H9 (cell line): ENCODE data around the gene NRGN. TPM values are rescaled to one million over a fixed set of nuclear protein-coding genes. Genes with fewer than 3 reads are reported as not detected.
A peak's percentile ranks its signal among the peaks of the same experiment; 100 is the strongest.

ENCODE experiments used
- DNase-seq: peaks from one replicate; pipeline ENCODE4 v3.0.0-alpha.2; 2017
- H2AFZ ChIP-seq: one replicate; pipeline ENCODE4 v1.6.1; 2013; ENCODE audit warnings: mild to moderate bottlenecking, low read length, control low read depth, moderate library complexity
- H2AK5ac ChIP-seq: 2 replicates; pipeline ENCODE4 v1.6.1; 2013; ENCODE audit warnings: low read length, control low read depth, mixed read lengths; ENCODE audit not compliant: insufficient read length
- H2BK120ac ChIP-seq: one replicate; pipeline ENCODE4 v1.6.1; 2013; ENCODE audit warnings: low read depth, mild to moderate bottlenecking, low read length, control low read depth, inconsistent platforms; ENCODE audit not compliant: poor library complexity, severe bottlenecking
- H2BK12ac ChIP-seq: 2 replicates; pipeline ENCODE4 v1.6.1; 2013; ENCODE audit warnings: low read length, control low read depth, mixed read lengths, low read depth; ENCODE audit not compliant: insufficient read length
- H2BK15ac ChIP-seq: 2 replicates; pipeline ENCODE4 v1.6.1; 2013; ENCODE audit warnings: low read depth, low read length, control low read depth
- H2BK20ac ChIP-seq: one replicate; pipeline ENCODE4 v1.6.1; 2013; ENCODE audit warnings: low read depth, mild to moderate bottlenecking, low read length, control low read depth, inconsistent platforms; ENCODE audit not compliant: poor library complexity, severe bottlenecking
- H2BK5ac ChIP-seq: 2 replicates; pipeline ENCODE4 v1.6.1; 2013; ENCODE audit warnings: low read length, control low read depth, mixed read lengths; ENCODE audit not compliant: insufficient read length
- H3K14ac ChIP-seq: 2 replicates; pipeline ENCODE4 v1.6.1; 2013; ENCODE audit warnings: low read length, control low read depth; ENCODE audit not compliant: insufficient read depth
- H3K18ac ChIP-seq: 2 replicates; pipeline ENCODE4 v1.6.1; 2013; ENCODE audit warnings: low read depth, mild to moderate bottlenecking, mixed read lengths, low read length, control low read depth; ENCODE audit not compliant: insufficient read length
- H3K23ac ChIP-seq: 2 replicates; pipeline ENCODE4 v1.6.1; 2013; ENCODE audit warnings: low read length, control low read depth, mixed read lengths, low read depth; ENCODE audit not compliant: insufficient read length
- H3K23me2 ChIP-seq: 2 replicates; pipeline ENCODE4 v1.6.1; 2013; ENCODE audit warnings: low read depth, mild to moderate bottlenecking, mixed read lengths, low read length, control low read depth; ENCODE audit not compliant: insufficient read length, poor library complexity, severe bottlenecking
- H3K27ac ChIP-seq: 2 replicates; pipeline ENCODE4 v1.5.1; 2013; ENCODE audit warnings: low read length, control low read depth, mixed read lengths, low read depth; ENCODE audit not compliant: insufficient read length
- H3K27me3 ChIP-seq: 2 replicates; pipeline ENCODE4 v1.6.1; 2013; ENCODE audit warnings: low read length, control low read depth, inconsistent platforms; ENCODE audit not compliant: insufficient read depth
- H3K4ac ChIP-seq: 2 replicates; pipeline ENCODE4 v1.6.1; 2013; ENCODE audit warnings: low read depth, mild to moderate bottlenecking, control low read depth, inconsistent platforms, low read length, moderate library complexity
- H3K4me1 ChIP-seq: 2 replicates; pipeline ENCODE4 v1.6.1; 2013; ENCODE audit warnings: low read length, control low read depth, inconsistent platforms; ENCODE audit not compliant: insufficient read depth
- H3K4me2 ChIP-seq: 2 replicates; pipeline ENCODE4 v1.6.1; 2013; ENCODE audit warnings: low read length, control low read depth, mixed read lengths; ENCODE audit not compliant: insufficient read length, insufficient read depth
- H3K56ac ChIP-seq: 2 replicates; pipeline ENCODE4 v1.6.1; 2013; ENCODE audit warnings: low read depth, mild to moderate bottlenecking, mixed read lengths, low read length, control low read depth; ENCODE audit not compliant: insufficient read length
- H3K79me1 ChIP-seq: 2 replicates; pipeline ENCODE4 v1.6.1; 2013; ENCODE audit warnings: low read depth, mild to moderate bottlenecking, moderate library complexity, low read length, control low read depth, inconsistent platforms; ENCODE audit not compliant: insufficient read depth, poor library complexity, severe bottlenecking
- H3K79me2 ChIP-seq: 2 replicates; pipeline ENCODE4 v1.6.1; 2013; ENCODE audit warnings: low read length, control low read depth, inconsistent platforms; ENCODE audit not compliant: insufficient read depth
- H3K9ac ChIP-seq: 2 replicates; pipeline ENCODE4 v1.6.1; 2013; ENCODE audit warnings: low read length, control low read depth, mixed read lengths; ENCODE audit not compliant: insufficient read length; ENCODE audit errors: extremely low read depth
- H3K9me3 ChIP-seq: one replicate; pipeline ENCODE4 v1.6.1; 2013; ENCODE audit warnings: low read depth, low read length, inconsistent platforms; ENCODE audit not compliant: control insufficient read depth
- H3T11ph ChIP-seq: one replicate; pipeline ENCODE4 v1.6.1; 2013; ENCODE audit warnings: mild to moderate bottlenecking, low read length, control low read depth, inconsistent platforms
- H4K20me1 ChIP-seq: one replicate; pipeline ENCODE4 v1.6.1; 2013; ENCODE audit not compliant: control insufficient read depth, insufficient read length, insufficient read depth
- H4K5ac ChIP-seq: 2 replicates; pipeline ENCODE4 v1.6.1; 2013; ENCODE audit warnings: low read depth, mild to moderate bottlenecking, mixed read lengths, low read length, control low read depth; ENCODE audit not compliant: insufficient read length
- H4K8ac ChIP-seq: replicated peaks from 2 replicates; pipeline ENCODE4 v1.6.1; 2013; ENCODE audit warnings: low read length, control low read depth, mixed read lengths, low read depth; ENCODE audit not compliant: insufficient read length
- H4K91ac ChIP-seq: 2 replicates; pipeline ENCODE4 v1.6.1; 2013; ENCODE audit warnings: low read depth, mild to moderate bottlenecking, moderate library complexity, mixed read lengths, low read length, control low read depth; ENCODE audit not compliant: insufficient read length
- H3K27ac Mint-ChIP-seq, 3 experiments: 2 replicates in 2 of 3; 3 replicates in 1 of 3; pipeline ENCODE4 v1.8.0; 2020 to 2021; ENCODE audit warnings: mixed read lengths in 3 of 3, mild to moderate bottlenecking in 1 of 3, moderate library complexity in 1 of 3
- H3K27me3 Mint-ChIP-seq: 2 replicates; pipeline ENCODE4 v1.8.0; 2021; ENCODE audit warnings: low read depth, mild to moderate bottlenecking, moderate library complexity, mixed read lengths
- H3K36me3 Mint-ChIP-seq, 3 experiments: 2 replicates in 2 of 3; 3 replicates in 1 of 3; pipeline ENCODE4 v1.8.0; 2020 to 2021; ENCODE audit warnings: low read depth in 3 of 3, mixed read lengths in 3 of 3; ENCODE audit not compliant: insufficient read depth in 1 of 3
- H3K4me1 Mint-ChIP-seq, 2 experiments: 2 replicates each; pipeline ENCODE4 v1.8.0; 2020; ENCODE audit warnings: mixed read lengths in 2 of 2
- H3K4me3 Mint-ChIP-seq, 2 experiments: 2 replicates in 1 of 2; 3 replicates in 1 of 2; pipeline ENCODE4 v1.8.0; 2020 to 2021; ENCODE audit warnings: mild to moderate bottlenecking in 2 of 2, mixed read lengths in 2 of 2, moderate library complexity in 1 of 2
- H3K9me3 Mint-ChIP-seq, 2 experiments: 2 replicates in 1 of 2; 3 replicates in 1 of 2; pipeline ENCODE4 v1.8.0; 2020; ENCODE audit warnings: mild to moderate bottlenecking in 2 of 2, mixed read lengths in 2 of 2, moderate library complexity in 1 of 2
- CTCF ChIP-seq: fragments of 200-600 bp; sonication (generic); conservative IDR thresholded peaks from 3 replicates; pipeline ENCODE4 v1.8.0; 2021; ENCODE audit warnings: antibody characterized with exemption, mild to moderate bottlenecking
- WGBS: extraction: QIAGEN DNeasy Blood & Tissue Kit; methylation state at CpG from one replicate; pipeline ENCODE4 v1.1.7; 2013; ENCODE audit warnings: missing lambda C conversion rate, low lambda C conversion rate, mixed read lengths; ENCODE audit not compliant: insufficient read length; ENCODE audit errors: extremely low coverage; 5-methylcytosine and 5-hydroxymethylcytosine counted together
- total RNA-seq: library from RNA; stranded (reverse); gene quantifications from 2 replicates; pipeline ENCODE4 v1.2.1, GENCODE V29; 2021

NRGN gene
- total RNA-seq, 1 experiment from 2014 or later, result 6.4 TPM

DNA sequence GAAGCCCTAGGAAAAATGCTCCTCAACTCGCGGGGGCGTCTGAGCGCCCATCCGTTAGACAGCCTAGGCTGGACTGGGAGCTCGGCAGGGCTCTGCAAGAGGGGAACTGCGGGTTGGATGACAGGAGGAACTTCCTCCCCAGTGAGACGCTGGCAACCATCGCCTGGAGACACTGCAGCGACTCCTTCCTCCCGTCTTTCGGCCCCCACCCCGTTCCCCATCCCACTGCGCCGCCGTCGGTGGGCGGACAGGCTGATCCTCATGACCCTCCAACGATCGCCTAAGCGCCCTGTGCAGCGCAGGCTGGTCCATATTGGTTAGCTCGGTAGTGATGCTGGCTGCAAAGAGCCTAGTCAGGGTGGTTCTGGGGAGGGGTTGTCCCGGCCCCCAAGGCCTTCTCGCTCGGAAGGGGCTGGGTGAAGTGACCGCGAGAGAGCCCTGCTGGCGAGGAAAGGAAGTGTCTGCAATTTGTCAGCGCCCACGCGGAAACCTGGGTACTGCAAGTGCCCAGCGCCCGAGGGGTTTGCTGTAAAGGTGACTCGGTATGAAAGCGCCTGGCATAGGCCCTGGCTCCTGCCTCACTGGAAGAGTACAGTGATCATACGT lies 638 bp downstream of the NRGN start:
- peak; percentile 47 for TF ChIP-seq CTCF
- Mint-ChIP-seq H3K27me3 (peaks cover 94% of the 10 kb centered on the region), H3K9me3 (no peaks in the 10 kb centered on the region; a peak in 1 of 5 replicates), H3K4me3 (peak overlapping the region; percentile 73 to 80), H3K27ac (no peak overlapping the region), H3K36me3 (no peaks in the 10 kb centered on the region; a peak in 1 of 7 replicates), H3K4me1 (peaks cover 25 to 27% of the 10 kb centered on the region in 2 experiments)
- H3K23me2 ChIP-seq, result peaks cover 14% of the 10 kb centered on the region
- no peak overlapping the region for H3K27ac ChIP-seq
- peaks cover 80% of the 10 kb centered on the region for H3K27me3 ChIP-seq
- H2AFZ ChIP-seq, result no peak overlapping the region
- H4K20me1 ChIP-seq, result no peaks in the 10 kb centered on the region
- no peak overlapping the region for H3K18ac ChIP-seq
- no peak overlapping the region for H2BK120ac ChIP-seq
- H3K9ac ChIP-seq, result no peak overlapping the region
- DNase-seq, result peak; percentile 53
- H2BK5ac ChIP-seq, result no peak overlapping the region
- H2BK20ac ChIP-seq, result no peak overlapping the region
- H3K79me1 ChIP-seq, result no peaks in the 10 kb centered on the region
- H3K23ac ChIP-seq, result no peak overlapping the region
- H3K79me2 ChIP-seq, result no peaks in the 10 kb centered on the region
- no peak overlapping the region for H4K8ac ChIP-seq
- H3K4me2 ChIP-seq, result peak overlapping the region; percentile 49
- H4K91ac ChIP-seq, result no peak overlapping the region
- H2BK12ac ChIP-seq, result no peak overlapping the region
- H2AK5ac ChIP-seq, result no peak overlapping the region
- no peak overlapping the region for H3K14ac ChIP-seq
- no peaks in the 10 kb centered on the region for H3K4me1 ChIP-seq
- no peak overlapping the region for H2BK15ac ChIP-seq
- WGBS, result no CpG with 5 or more reads among the region's 37 CpGs
- no peaks in the 10 kb centered on the region for H3K9me3 ChIP-seq
- no peak overlapping the region for H3K4ac ChIP-seq
- no peak overlapping the region for H3K56ac ChIP-seq
- no peak overlapping the region for H3T11ph ChIP-seq
- no peak overlapping the region for H4K5ac ChIP-seq
